ENCODE data around the gene OVOL2. TPM values are rescaled to one million over a fixed set of nuclear protein-coding genes. Genes with fewer than 3 reads are reported as not detected.

The OVOL2 gene
- total and polyA plus RNA-seq, 7 experiments from 2014 or later = not detected

- no peak overlapping the region for H3K4me3 ChIP-seq (ENCODE audit: low read length)
- Mint-ChIP-seq H3K27ac (peak overlapping the region in 1 of 9 donors; percentile 93), H3K27me3 (peaks cover 0 to 11% (median 1%) of the 10 kb centered on the region in 5 donors), H3K4me1 (peaks cover 4 to 53% (median 9%) of the 10 kb centered on the region in 7 donors), H3K4me3 (peak overlapping the region in 1 of 10 donors; percentile 82), H3K36me3 (peaks cover 0 to 10% (median 7%) of the 10 kb centered on the region in 5 donors), H3K9me3 (no peaks in the 10 kb centered on the region)
- intact Hi-C loops (cut with micrococcal nuclease) = loop anchor here in 1 of 2 donors (10.0 kb wide), 1 partner anchor 49 kb away; no protein-coding TSS in a partner anchor
- H3K9me3 ChIP-seq (ENCODE audit: control insufficient read depth in 2 of 3, low read length in 3 of 3) = no peaks in the 10 kb centered on the region
- no peak for ATAC-seq
- no peaks in the 10 kb centered on the region for H3K27me3 ChIP-seq (ENCODE audit: control insufficient read depth in 2 of 2, insufficient read depth in 2 of 2, low read length in 2 of 2)
- CTCF ChIA-PET = interaction anchor here (1.1 to 1.2 kb wide), 2 partner anchors 457 to 466 kb away, joined by 3 to 4 read pairs; no protein-coding TSS in a partner anchor
- H3K27ac ChIP-seq (ENCODE audit: low read depth, low read length) = no peak overlapping the region
- peaks cover 0 to 8% of the 10 kb centered on the region in 2 donors for H3K4me1 ChIP-seq (ENCODE audit: control insufficient read depth in 2 of 2, insufficient read depth in 2 of 2, low read length in 2 of 2)
- H3K36me3 ChIP-seq (ENCODE audit: control insufficient read depth in 2 of 3, insufficient read depth in 3 of 3, low read length in 3 of 3) = peaks cover 0 to 9% (median 0%) of the 10 kb centered on the region in 3 experiments
- POLR2A ChIA-PET = no interaction called here
- no peak for DNase-seq
Measured at GRCh38 chr20:17993546-17993945, 64.2 kb downstream of the OVOL2 start.

GRCh38 chr20:17992847-17993513 lies 64.7 kb downstream of the OVOL2 start:
- peaks cover 0 to 8% of the 10 kb centered on the region in 2 donors for H3K4me1 ChIP-seq (ENCODE audit: control insufficient read depth in 2 of 2, insufficient read depth in 2 of 2, low read length in 2 of 2)
- POLR2A ChIA-PET = no interaction called here
- Mint-ChIP-seq H3K4me3 (peak overlapping the region in 1 of 10 donors; percentile 82), H3K9me3 (no peaks in the 10 kb centered on the region), H3K4me1 (peaks cover 4 to 58% (median 15%) of the 10 kb centered on the region in 7 donors), H3K27ac (peak overlapping the region in 1 of 9 donors; percentile 93), H3K36me3 (peaks cover 0 to 15% (median 7%) of the 10 kb centered on the region in 5 donors), H3K27me3 (peaks cover 0 to 7% (median 0%) of the 10 kb centered on the region in 5 donors)
- H3K4me3 ChIP-seq (ENCODE audit: low read length) = no peak overlapping the region
- ATAC-seq (no peak), DNase-seq (no peak)
- no peaks in the 10 kb centered on the region for H3K9me3 ChIP-seq (ENCODE audit: control insufficient read depth in 2 of 3, low read length in 3 of 3)
- H3K27ac ChIP-seq (ENCODE audit: low read depth, low read length) = no peak overlapping the region
- H3K36me3 ChIP-seq (ENCODE audit: control insufficient read depth in 2 of 3, insufficient read depth in 3 of 3, low read length in 3 of 3) = peaks cover 0 to 9% (median 0%) of the 10 kb centered on the region in 3 experiments
- H3K27me3 ChIP-seq (ENCODE audit: control insufficient read depth in 2 of 2, insufficient read depth in 2 of 2, low read length in 2 of 2) = no peaks in the 10 kb centered on the region
- CTCF ChIA-PET = interaction anchor here (0.6 to 1.2 kb wide), 3 partner anchors 456 to 849 kb away, joined by 3 to 5 read pairs (median 3); no protein-coding TSS in a partner anchor
- intact Hi-C loops (cut with micrococcal nuclease) = loop anchor here in 1 of 2 donors (10.0 kb wide), 1 partner anchor 48 kb away; no protein-coding TSS in a partner anchor

GRCh38 chr20:17992224-17992637 lies 65.5 kb downstream of the OVOL2 start:
- ChIA-PET POLR2A (no interaction called here), CTCF (no interaction called here)
- Mint-ChIP-seq H3K27ac (peak overlapping the region in 1 of 9 donors; percentile 93), H3K9me3 (no peaks in the 10 kb centered on the region), H3K4me3 (peak overlapping the region in 1 of 10 donors; percentile 82), H3K36me3 (peaks cover 0 to 20% (median 7%) of the 10 kb centered on the region in 5 donors), H3K27me3 (peaks cover 0 to 7% (median 0%) of the 10 kb centered on the region in 5 donors), H3K4me1 (peaks cover 4 to 59% (median 23%) of the 10 kb centered on the region in 7 donors)
- no peaks in the 10 kb centered on the region for H3K27me3 ChIP-seq (ENCODE audit: control insufficient read depth in 2 of 2, insufficient read depth in 2 of 2, low read length in 2 of 2)
- DNase-seq = peak in 1 of 9 donors; percentile 53
- no peak overlapping the region for H3K27ac ChIP-seq (ENCODE audit: low read depth, low read length)
- ATAC-seq = no peak
- H3K4me3 ChIP-seq (ENCODE audit: low read length) = no peak overlapping the region
- intact Hi-C loops (cut with micrococcal nuclease) = loop anchor here in 1 of 2 donors (10.0 kb wide), 1 partner anchor 47 kb away; no protein-coding TSS in a partner anchor
- H3K9me3 ChIP-seq (ENCODE audit: control insufficient read depth in 2 of 3, low read length in 3 of 3) = no peaks in the 10 kb centered on the region
- H3K4me1 ChIP-seq (ENCODE audit: control insufficient read depth in 2 of 2, insufficient read depth in 2 of 2, low read length in 2 of 2) = peaks cover 5 to 8% of the 10 kb centered on the region in 2 donors
- H3K36me3 ChIP-seq (ENCODE audit: control insufficient read depth in 2 of 3, insufficient read depth in 3 of 3, low read length in 3 of 3) = peaks cover 0 to 9% (median 0%) of the 10 kb centered on the region in 3 experiments

GRCh38 chr20:17990278-17990972 lies 67.3 kb downstream of the OVOL2 start:
- CTCF ChIA-PET = interaction anchor here (0.9 kb wide), 1 partner anchor 15 kb away, joined by 3 read pairs; no protein-coding TSS in a partner anchor
- H3K27me3 ChIP-seq (ENCODE audit: control insufficient read depth in 2 of 2, insufficient read depth in 2 of 2, low read length in 2 of 2) = no peaks in the 10 kb centered on the region

DNA sequence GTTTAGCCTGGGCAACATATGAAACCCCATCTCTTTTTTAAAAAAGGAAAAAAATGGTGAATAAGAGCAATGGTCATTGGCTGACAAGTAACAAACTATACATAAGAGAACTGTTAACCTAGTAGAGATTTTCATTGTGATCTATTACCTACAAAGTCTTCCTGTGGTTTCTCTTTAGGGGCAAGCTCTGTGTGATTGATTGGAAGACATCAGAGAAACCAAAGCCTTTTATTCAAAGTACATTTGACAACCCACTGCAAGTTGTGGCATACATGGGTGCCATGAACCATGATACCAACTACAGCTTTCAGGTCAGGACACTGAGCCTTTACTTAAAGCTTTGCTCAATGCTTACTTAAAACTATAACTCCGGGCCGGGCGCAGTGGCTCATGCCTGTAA lies 69.7 kb downstream of the OVOL2 start:
- Mint-ChIP-seq H3K27me3 (no peaks in the 10 kb centered on the region), H3K4me1 (peaks cover 2 to 42% (median 18%) of the 10 kb centered on the region in 7 donors), H3K4me3 (peak overlapping the region in 9 of 10 donors; percentile 4 to 62 (median 30)), H3K9me3 (peaks cover 0 to under 1% (median 0%) of the 10 kb centered on the region in 11 donors), H3K36me3 (peaks cover 0 to 22% (median 8%) of the 10 kb centered on the region in 5 donors), H3K27ac (peak overlapping the region in 6 of 9 donors; percentile 0 to 68 (median 36))
- Histone ChIP-seq H3K9me3 (ENCODE audit: control insufficient read depth in 2 of 3, low read length in 3 of 3) (no peaks in the 10 kb centered on the region), H3K27me3 (ENCODE audit: control insufficient read depth in 2 of 2, insufficient read depth in 2 of 2, low read length in 2 of 2) (no peaks in the 10 kb centered on the region), H3K4me1 (ENCODE audit: control insufficient read depth in 2 of 2, insufficient read depth in 2 of 2, low read length in 2 of 2) (peaks cover 0 to 5% of the 10 kb centered on the region in 2 donors), H3K27ac (ENCODE audit: low read depth, low read length) (no peak overlapping the region), H3K36me3 (ENCODE audit: control insufficient read depth in 2 of 3, insufficient read depth in 3 of 3, low read length in 3 of 3) (peaks cover 0 to 9% (median 0%) of the 10 kb centered on the region in 3 experiments), H3K4me3 (ENCODE audit: low read length) (no peak overlapping the region)
- CTCF ChIA-PET = no interaction called here
- POLR2A ChIA-PET = no interaction called here
- intact Hi-C loops (cut with micrococcal nuclease) = loop anchor here in 1 of 2 donors (2.0 kb wide), 1 partner anchor 19 kb away; the partner anchor contains the start of genes MGME1 and SNX5
- peak in 6 of 9 donors; percentile 49 to 73 (median 64) for DNase-seq
- peak; percentile 81 for ATAC-seq

More at GRCh38 chr20:17990278-17990972, 67.3 kb downstream of the OVOL2 start:
- H3K27ac ChIP-seq (ENCODE audit: low read depth, low read length) = no peak overlapping the region
- Mint-ChIP-seq H3K9me3 (no peaks in the 10 kb centered on the region), H3K4me1 (peaks cover 0 to 50% (median 18%) of the 10 kb centered on the region in 7 donors), H3K36me3 (peaks cover 0 to 20% (median 7%) of the 10 kb centered on the region in 5 donors), H3K27me3 (no peaks in the 10 kb centered on the region), H3K27ac (no peak overlapping the region), H3K4me3 (no peak overlapping the region)
- POLR2A ChIA-PET = interaction anchor here (1.8 kb wide), 1 partner anchor 25 kb away, joined by 5 read pairs; no protein-coding TSS in a partner anchor
- DNase-seq (no peak), ATAC-seq (no peak)
- intact Hi-C loops (cut with micrococcal nuclease) = loop anchor here in 1 of 2 donors (10.0 kb wide), 1 partner anchor 46 kb away; no protein-coding TSS in a partner anchor
- peaks cover 0 to 9% (median 0%) of the 10 kb centered on the region in 3 experiments for H3K36me3 ChIP-seq (ENCODE audit: control insufficient read depth in 2 of 3, insufficient read depth in 3 of 3, low read length in 3 of 3)
- H3K9me3 ChIP-seq (ENCODE audit: control insufficient read depth in 2 of 3, low read length in 3 of 3) = no peaks in the 10 kb centered on the region
- H3K4me3 ChIP-seq (ENCODE audit: low read length) = no peak overlapping the region
- peaks cover 0 to 5% of the 10 kb centered on the region in 2 donors for H3K4me1 ChIP-seq (ENCODE audit: control insufficient read depth in 2 of 2, insufficient read depth in 2 of 2, low read length in 2 of 2)

Data from naive thymus-derived CD4-positive, alpha-beta T cell (primary cell).